HG03108 (cell line): Measurements from ENCODE around the gene PHF1.
"Not testable (repeated sequence)": the region's sequence is repeated elsewhere in the genome, so short reads cannot be mapped to it uniquely, and the experiment has no call there.

Source experiments
- ATAC-seq: cut with Tn5 transposase; IDR thresholded peaks from one replicate; pipeline ENCODE4 v1.9.1; 2021; ENCODE audit warnings: moderate library complexity; ENCODE audit not compliant: unreplicated experiment

PHF1 gene

DNA sequence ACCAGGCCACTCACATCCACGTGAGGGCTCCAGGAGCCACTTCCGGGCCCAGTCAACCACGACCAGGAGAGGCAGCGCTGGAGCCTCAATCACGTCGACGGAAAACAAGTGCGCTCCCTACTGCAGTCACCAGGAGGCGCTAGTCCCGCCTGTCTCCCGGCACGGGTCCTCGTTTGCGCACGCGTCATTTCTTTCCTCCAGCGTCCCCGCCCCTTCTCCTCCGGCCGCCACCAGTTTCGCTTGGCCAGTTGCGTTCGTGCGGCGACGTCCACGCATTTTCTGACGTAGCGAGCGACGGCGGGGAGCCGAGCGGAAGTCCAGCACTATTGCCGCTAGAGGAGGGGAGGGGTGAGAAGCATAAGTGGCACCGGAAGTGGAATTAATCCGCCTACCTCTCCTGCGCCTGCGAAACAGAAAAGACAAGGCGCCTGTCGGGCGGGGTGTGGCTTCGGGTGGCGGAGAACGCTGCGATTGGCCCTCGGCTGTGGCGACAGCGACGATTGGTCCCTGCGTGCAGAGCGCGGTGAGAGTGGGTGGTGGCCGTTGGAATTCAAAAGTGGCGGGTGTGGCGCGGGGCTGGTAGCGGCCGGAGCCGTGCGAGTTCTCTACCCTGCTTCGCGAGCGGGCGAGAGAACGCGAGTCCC lies 19.4 kb upstream of the PHF1 start, which contains the start of gene KIFC1:
TSS of gene KIFC1 (plus strand) at position 546 of the 644 bp plus-strand sequence. CDS start 163 bp downstream, outside the sequence.
- ATAC-seq = peak; percentile 89

GRCh38 chr6:33391922-33392594 lies 18.8 kb upstream of the PHF1 start:
- peak; percentile 3 for ATAC-seq

- no peak for ATAC-seq
Measured at GRCh38 chr6:33392595-33392948, 18.2 kb upstream of the PHF1 start.

- no peak for ATAC-seq
Measured at GRCh38 chr6:33392979-33393378, 17.8 kb upstream of the PHF1 start.

GRCh38 chr6:33397541-33397940 lies 13.3 kb upstream of the PHF1 start:
- ATAC-seq = no peak

DNA sequence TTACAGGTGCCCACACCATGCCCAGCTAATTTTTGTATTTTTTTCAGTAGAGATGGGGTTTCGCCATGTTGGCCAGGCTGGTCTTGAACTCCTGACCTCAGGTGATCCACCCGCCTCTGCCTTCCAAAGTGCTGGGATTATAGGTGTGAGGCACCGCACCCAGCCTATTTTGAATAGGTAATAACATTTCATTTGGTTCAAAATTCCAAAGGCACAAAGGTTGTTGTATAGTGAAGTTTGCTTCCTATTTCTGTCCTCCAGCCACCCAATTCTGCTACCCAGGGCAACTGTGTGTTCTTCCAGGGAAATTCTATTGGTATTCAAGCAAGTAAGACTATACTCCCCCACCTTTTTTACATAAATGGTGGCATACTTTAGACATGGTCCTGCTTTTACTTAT lies 12.2 kb upstream of the PHF1 start:
- ATAC-seq = not testable (repeated sequence)

DNA sequence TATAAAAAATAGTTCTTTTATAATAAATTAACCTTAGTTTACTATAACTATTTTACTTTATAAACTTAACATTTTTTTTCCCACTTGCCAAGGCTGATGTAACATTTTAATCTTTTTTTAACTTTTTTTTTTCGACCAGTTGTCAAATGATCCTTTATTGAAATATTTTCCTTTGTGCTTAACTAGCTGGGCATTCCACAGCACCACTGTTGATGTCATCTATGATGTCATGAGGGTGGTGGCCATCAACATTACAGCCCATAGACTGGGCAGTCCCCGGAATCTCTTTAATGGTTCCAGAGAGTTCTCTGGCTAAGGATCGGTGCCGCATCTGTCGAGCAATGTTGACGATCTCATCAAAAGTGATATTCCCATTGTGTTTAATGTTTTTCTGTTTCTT lies 10.9 kb upstream of the PHF1 start:
- ATAC-seq = not testable (repeated sequence)

GRCh38 chr6:33404884-33405283 lies 5.9 kb upstream of the PHF1 start:
- ATAC-seq = no peak

DNA sequence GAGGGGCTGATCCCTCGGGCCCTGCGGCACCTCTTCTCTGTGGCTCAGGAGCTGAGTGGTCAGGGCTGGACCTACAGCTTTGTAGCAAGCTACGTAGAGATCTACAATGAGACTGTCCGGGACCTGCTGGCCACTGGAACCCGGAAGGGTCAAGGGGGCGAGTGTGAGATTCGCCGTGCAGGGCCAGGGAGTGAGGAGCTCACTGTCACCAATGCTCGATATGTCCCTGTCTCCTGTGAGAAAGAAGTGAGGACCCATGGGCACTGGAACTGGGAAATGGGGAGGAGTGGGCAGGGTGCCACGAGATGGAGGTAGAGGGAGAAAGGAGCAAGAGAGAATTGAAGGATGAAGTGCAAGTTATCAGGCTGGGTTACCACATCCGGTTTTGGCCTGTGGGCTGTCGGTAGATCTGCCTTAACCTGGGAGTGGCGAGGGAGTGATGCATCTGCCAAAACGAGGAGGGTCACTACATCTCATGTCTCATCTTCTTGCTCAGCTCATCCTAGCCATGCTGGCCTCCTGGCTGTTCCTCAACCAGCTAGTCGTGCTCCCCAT lies 5.4 kb upstream of the PHF1 start:
- no peak for ATAC-seq

GRCh38 chr6:33406126-33406525 lies 4.7 kb upstream of the PHF1 start:
- no peak for ATAC-seq

GRCh38 chr6:33407132-33407718 lies 3.6 kb upstream of the PHF1 start:
- no peak for ATAC-seq

DNA sequence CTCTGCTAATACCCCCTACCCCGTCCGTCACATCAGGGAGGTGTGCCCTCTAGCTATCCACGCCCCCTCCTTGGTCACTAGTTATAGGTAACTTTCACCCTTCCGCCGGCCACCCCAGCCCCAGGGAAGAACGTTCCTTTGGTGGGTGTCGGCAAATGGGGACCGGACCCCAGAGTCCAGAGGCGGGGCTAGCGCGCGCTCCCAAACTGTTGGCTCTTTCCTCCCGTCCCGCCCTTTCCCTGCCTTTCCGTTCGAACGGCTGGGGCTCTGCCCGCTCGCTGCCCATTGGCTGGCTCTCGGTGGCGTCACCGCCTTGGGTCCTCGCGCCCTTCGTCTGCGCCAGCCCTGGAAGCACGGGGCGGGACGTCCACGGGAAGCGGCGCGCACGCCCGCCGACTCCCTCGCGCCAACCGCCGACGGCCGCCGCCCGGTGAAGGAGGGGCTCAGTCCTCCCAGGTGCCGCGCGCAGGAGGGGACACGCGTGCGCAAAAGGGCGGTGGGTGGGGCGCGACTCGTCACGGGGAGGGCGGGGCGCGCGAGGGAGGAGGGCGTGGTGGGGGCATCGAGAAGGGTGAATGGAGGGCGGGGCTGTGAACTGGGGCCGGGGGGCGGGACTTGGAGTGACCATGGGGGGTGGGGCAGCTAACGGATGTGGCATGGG lies 634 bp upstream of the PHF1 start:
- peak; percentile 77 for ATAC-seq

- no peak for ATAC-seq
Measured at GRCh38 chr6:33411632-33412005, 805 bp downstream of the PHF1 start.

- no peak for ATAC-seq
Measured at GRCh38 chr6:33412140-33413009, 1.6 kb downstream of the PHF1 start.

- ATAC-seq = no peak
Measured at GRCh38 chr6:33413241-33414120, 2.7 kb downstream of the PHF1 start.

GRCh38 chr6:33414592-33415271 lies 3.9 kb downstream of the PHF1 start:
- no peak for ATAC-seq

DNA sequence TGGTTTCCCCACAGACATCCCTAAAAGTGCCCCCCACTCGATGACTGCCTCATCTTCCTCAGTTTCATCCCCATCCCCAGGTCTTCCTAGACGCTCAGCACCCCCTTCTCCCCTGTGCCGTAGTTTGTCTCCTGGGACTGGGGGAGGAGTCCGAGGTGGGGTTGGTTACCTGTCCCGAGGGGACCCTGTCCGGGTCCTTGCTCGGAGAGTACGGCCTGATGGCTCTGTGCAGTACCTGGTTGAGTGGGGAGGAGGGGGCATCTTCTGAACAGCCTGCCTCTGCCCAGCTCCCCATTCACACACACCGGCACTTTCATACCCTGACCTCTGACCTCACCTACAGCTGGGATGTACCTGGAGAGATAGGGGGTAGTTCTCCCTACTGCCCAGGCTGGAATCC lies 5.0 kb downstream of the PHF1 start:
- ATAC-seq = no peak

DNA sequence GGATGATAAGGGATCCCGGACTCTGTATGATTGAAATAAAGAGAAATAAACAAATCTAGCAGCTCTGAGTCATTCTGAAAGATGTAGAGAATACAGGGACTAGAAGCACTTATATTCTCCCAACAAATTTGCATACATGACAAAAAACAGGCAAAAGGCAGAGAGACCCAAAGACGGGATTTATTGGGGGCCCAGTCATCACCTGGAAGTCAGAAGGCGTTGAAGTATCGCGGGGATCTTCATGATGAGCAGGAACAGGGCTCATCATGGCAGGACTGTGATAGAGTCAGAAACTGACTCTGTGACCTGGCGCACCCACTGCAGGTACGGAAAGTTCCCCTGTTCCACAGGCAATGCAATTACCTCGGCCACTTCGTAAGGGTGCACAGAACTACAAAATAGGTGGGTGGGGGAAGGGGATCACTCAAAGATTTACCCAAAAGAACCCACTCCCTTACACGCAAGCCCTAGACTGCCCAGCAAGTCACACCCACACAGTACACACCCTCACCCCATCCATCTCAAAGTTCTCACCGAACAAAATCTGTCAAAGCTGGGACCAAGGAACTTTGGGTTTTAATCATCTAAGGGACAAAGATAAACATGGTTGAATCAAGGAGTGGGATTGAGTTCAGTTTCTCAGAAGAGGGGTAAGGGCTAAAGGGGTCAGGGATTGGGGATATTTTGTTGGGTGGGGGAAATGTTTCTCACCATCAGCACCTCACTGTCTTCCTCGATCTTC lies 5.7 kb downstream of the PHF1 start:
- no peak for ATAC-seq
